K562 (cell line): ENCODE data around the gene BCORL1. TPM values are rescaled to one million over a fixed set of nuclear protein-coding genes. Genes with fewer than 3 reads are reported as not detected.
A peak's percentile ranks its signal among the peaks of the same experiment; 100 is the strongest.

Experiments
- FIP1L1 ChIP-seq: fragments of 200-400 bp; formaldehyde crosslinking; IDR thresholded peaks from 2 replicates; pipeline ENCODE4 v1.6.1; 2018; ENCODE audit warnings: mild to moderate bottlenecking, low read depth, low read length; ENCODE audit not compliant: poor library complexity, severe bottlenecking
- FOS ChIP-seq: IDR thresholded peaks from 3 replicates; pipeline ENCODE4 v1.6.1; 2011; ENCODE audit not compliant: insufficient read length; ENCODE audit errors: extremely low read depth
- JUND ChIP-seq, 2 experiments: IDR thresholded peaks; 2 replicates in 1 of 2; 3 replicates in 1 of 2; pipeline ENCODE4 v1.6.1; 2011; ENCODE audit warnings: borderline replicate concordance in 2 of 2, low read depth in 2 of 2, low read length in 2 of 2, improper control_type of control experiment in 1 of 2, missing biosample characterization in 1 of 2, missing genetic modification characterization in 1 of 2, missing genetic modification reagents in 1 of 2
- KDM2B ChIP-seq: fragments of 250-450 bp; sonication (Bioruptor Pico); IDR thresholded peaks from 2 replicates; pipeline ENCODE4 v1.8.0; 2021; ENCODE audit warnings: mild to moderate bottlenecking, moderate library complexity
- L3MBTL2 ChIP-seq: fragments of 450-650 bp; IDR thresholded peaks from 2 replicates; pipeline ENCODE4 v1.6.1; 2016; ENCODE audit warnings: mild to moderate bottlenecking, moderate library complexity
- MAFG ChIP-seq: fragments of 450-650 bp; conservative IDR thresholded peaks from 2 replicates; pipeline ENCODE4 v1.6.1; 2016; ENCODE audit warnings: missing genetic modification characterization, missing compliant biosample characterization
- MYC ChIP-seq, 2 experiments: fragments of 250-450 bp in 1 of 2; sonication (Bioruptor Pico) in 1 of 2; IDR thresholded peaks; 2 replicates each; pipeline versions ENCODE4 v1.5.1 to v1.6.1; 2012 to 2021; ENCODE audit warnings: low read depth in 2 of 2, borderline replicate concordance in 1 of 2, improper control_type of control experiment in 1 of 2, low read length in 1 of 2, mild to moderate bottlenecking in 1 of 2, moderate library complexity in 1 of 2
- MYNN ChIP-seq, 2 experiments: sonication (generic); formaldehyde crosslinking in 1 of 2; IDR thresholded peaks; 2 replicates each; pipeline versions ENCODE4 v1.5.0 to v1.6.1; 2016 to 2020; ENCODE audit warnings: antibody characterized with exemption in 1 of 2, missing genetic modification reagents in 1 of 2
- NCOA2 ChIP-seq, 2 experiments: fragments of 450-650 bp; IDR thresholded peaks; 2 replicates each; pipeline ENCODE4 v1.6.1; 2018; ENCODE audit warnings: mild to moderate bottlenecking in 2 of 2, moderate library complexity in 1 of 2; ENCODE audit not compliant: partially characterized antibody in 2 of 2
- NCOR1 ChIP-seq: fragments of 450-650 bp; IDR thresholded peaks from 2 replicates; pipeline ENCODE4 v1.6.1; 2016; ENCODE audit warnings: mild to moderate bottlenecking, moderate library complexity
- SP1 ChIP-seq: sonication (generic); formaldehyde crosslinking; IDR thresholded peaks from 2 replicates; pipeline ENCODE4 v1.8.1; 2022; ENCODE audit warnings: mild to moderate bottlenecking, missing genetic modification reagents
- U2AF2 ChIP-seq: fragments of 200-400 bp; formaldehyde crosslinking; optimal IDR thresholded peaks from 2 replicates; pipeline ENCODE3; 2017; ENCODE audit warnings: low read depth, mild to moderate bottlenecking, low read length
- ZBED1 ChIP-seq: IDR thresholded peaks from 2 replicates; pipeline ENCODE4 v1.6.1; 2014
- ZC3H8 ChIP-seq: fragments of 450-650 bp; IDR thresholded peaks from 2 replicates; pipeline ENCODE4 v1.6.1; 2017
- ZNF212 ChIP-seq: fragments of 450-650 bp; formaldehyde crosslinking; IDR thresholded peaks from 2 replicates; pipeline ENCODE4 v1.4.0; 2020; ENCODE audit warnings: mild to moderate bottlenecking
- ZNF444 ChIP-seq: fragments of 250-450 bp; sonication (Bioruptor Pico); IDR thresholded peaks from 2 replicates; pipeline ENCODE4 v1.4.0; 2020; ENCODE audit warnings: mild to moderate bottlenecking, moderate library complexity
- ZNF551 ChIP-seq: fragments of 250-450 bp; sonication (Bioruptor Pico); IDR thresholded peaks from 2 replicates; pipeline ENCODE4 v1.5.0; 2021; ENCODE audit warnings: mild to moderate bottlenecking, moderate library complexity
- ZNF589 ChIP-seq: fragments of 200-800 bp; sonication (Bioruptor generic); IDR thresholded peaks from 2 replicates; pipeline ENCODE4 v1.6.1; 2016; ENCODE audit warnings: low read depth, missing genetic modification characterization, missing compliant biosample characterization
- ZNF75A ChIP-seq: fragments of 450-650 bp; formaldehyde crosslinking; IDR thresholded peaks from 2 replicates; pipeline ENCODE4 v1.4.0; 2020; ENCODE audit warnings: mild to moderate bottlenecking
- polyA plus RNA-seq, 8 experiments: library from polyadenylated mRNA; depleted of rRNA in 4 of 8; stranded (reverse) in 5 of 8; unstranded in 3 of 8; fragments of >200 nt; fragmentation: Nextera tagmentation in 2 of 8; fragmentation: Illumina TruSeq in 1 of 8; extraction: Ambion mirVana in 2 of 8; extraction: Trizol in 1 of 8; gene quantifications; 2 replicates each; pipeline versions ENCODE4 v1.2.1 to v1.2.3, GENCODE V29; 2011 to 2014; ENCODE audit warnings: inconsistent platforms in 1 of 8, missing spikeins in 1 of 8
- total RNA-seq, 7 experiments: library from RNA; depleted of rRNA in 6 of 7; stranded (reverse); fragments of >200 nt in 6 of 7; fragmentation: Illumina TruSeq in 2 of 7; extraction: Trizol in 2 of 7; gene quantifications; 2 replicates each; pipeline versions ENCODE4 v1.2.1 to v1.2.3, GENCODE V29; 2011 to 2021; ENCODE audit warnings: low replicate concordance in 1 of 7
- TF ChIP-seq, protein P1 (sequence below), 2 experiments: fragments of 200-800 bp in 1 of 2; sonication (Bioruptor generic) in 1 of 2; sonication (generic) in 1 of 2; formaldehyde crosslinking in 1 of 2; IDR thresholded peaks in 1 of 2; conservative IDR thresholded peaks in 1 of 2; 2 replicates each; pipeline versions ENCODE4 v1.5.0 to v1.6.1; 2016 to 2020; ENCODE audit warnings: missing compliant biosample characterization in 1 of 2, missing genetic modification characterization in 1 of 2, missing genetic modification reagents in 1 of 2
- TF ChIP-seq, protein P2 (sequence below): fragments of 450-650 bp; IDR thresholded peaks from 2 replicates; pipeline ENCODE4 v1.6.1; 2016; ENCODE audit warnings: mild to moderate bottlenecking
- TF ChIP-seq, protein P3 (sequence below): fragments of 250-450 bp; sonication (Bioruptor Pico); IDR thresholded peaks from 2 replicates; pipeline ENCODE4 v1.4.0; 2020; ENCODE audit warnings: mild to moderate bottlenecking, moderate library complexity

BCORL1 gene
- total and polyA plus RNA-seq, 9 of the 15 experiments (the other 6 are each of a cell fraction or from before 2014, with no cell fraction given) = 0.48 to 29.6 (median 2.1) TPM

DNA sequence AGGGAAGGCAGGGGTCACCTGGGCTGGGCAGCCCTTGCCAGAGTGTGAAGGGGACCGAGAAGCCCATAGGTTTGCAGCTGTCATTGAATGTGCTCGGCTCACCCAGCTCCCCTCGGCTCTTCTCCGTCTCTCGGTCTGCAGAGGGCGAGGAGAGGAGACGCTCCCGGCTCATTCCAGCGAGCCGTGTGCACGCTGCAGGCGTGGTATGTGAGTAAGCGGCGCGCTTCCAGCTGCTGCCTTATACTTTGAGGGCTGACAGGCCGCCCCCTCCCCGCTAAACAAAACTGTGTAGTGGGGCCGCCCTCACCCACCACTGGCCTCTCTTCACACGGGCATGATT lies 23.0 kb upstream of the BCORL1 start (continued):
- TF ChIP-seq, protein P1, sequence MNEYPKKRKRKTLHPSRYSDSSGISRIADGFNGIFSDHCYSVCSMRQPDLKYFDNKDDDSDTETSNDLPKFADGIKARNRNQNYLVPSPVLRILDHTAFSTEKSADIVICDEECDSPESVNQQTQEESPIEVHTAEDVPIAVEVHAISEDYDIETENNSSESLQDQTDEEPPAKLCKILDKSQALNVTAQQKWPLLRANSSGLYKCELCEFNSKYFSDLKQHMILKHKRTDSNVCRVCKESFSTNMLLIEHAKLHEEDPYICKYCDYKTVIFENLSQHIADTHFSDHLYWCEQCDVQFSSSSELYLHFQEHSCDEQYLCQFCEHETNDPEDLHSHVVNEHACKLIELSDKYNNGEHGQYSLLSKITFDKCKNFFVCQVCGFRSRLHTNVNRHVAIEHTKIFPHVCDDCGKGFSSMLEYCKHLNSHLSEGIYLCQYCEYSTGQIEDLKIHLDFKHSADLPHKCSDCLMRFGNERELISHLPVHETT (CRISPR knock-in tag; conservative IDR thresholded peaks at IDR 0.05 in 1 of 2, IDR thresholded peaks at IDR 0.05 in 1 of 2) = 0 out of 4 replicates have a peak, but pooled peaks of 1 of the 2 experiments have one; percentile 30
- TF ChIP-seq SP1 (CRISPR knock-in tag) = no peak
- TF ChIP-seq JUND (IDR thresholded peaks at IDR 0.05; ENCODE audit: borderline replicate concordance, low read depth, low read length) = no peak
- no peak for TF ChIP-seq JUND (tag; IDR thresholded peaks at IDR 0.05; ENCODE audit: borderline replicate concordance, low read depth, low read length)
- TF ChIP-seq ZNF444 = no peak
- TF ChIP-seq, protein P2, sequence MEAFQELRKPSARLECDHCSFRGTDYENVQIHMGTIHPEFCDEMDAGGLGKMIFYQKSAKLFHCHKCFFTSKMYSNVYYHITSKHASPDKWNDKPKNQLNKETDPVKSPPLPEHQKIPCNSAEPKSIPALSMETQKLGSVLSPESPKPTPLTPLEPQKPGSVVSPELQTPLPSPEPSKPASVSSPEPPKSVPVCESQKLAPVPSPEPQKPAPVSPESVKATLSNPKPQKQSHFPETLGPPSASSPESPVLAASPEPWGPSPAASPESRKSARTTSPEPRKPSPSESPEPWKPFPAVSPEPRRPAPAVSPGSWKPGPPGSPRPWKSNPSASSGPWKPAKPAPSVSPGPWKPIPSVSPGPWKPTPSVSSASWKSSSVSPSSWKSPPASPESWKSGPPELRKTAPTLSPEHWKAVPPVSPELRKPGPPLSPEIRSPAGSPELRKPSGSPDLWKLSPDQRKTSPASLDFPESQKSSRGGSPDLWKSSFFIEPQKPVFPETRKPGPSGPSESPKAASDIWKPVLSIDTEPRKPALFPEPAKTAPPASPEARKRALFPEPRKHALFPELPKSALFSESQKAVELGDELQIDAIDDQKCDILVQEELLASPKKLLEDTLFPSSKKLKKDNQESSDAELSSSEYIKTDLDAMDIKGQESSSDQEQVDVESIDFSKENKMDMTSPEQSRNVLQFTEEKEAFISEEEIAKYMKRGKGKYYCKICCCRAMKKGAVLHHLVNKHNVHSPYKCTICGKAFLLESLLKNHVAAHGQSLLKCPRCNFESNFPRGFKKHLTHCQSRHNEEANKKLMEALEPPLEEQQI = no peak
- TF ChIP-seq FOS = no peak
- TF ChIP-seq ZNF551 (CRISPR knock-in tag) = no peak
- no peak for TF ChIP-seq FIP1L1
- TF ChIP-seq MYC (IDR thresholded peaks at IDR 0.05; ENCODE audit: low read depth, low read length) = 0 out of 2 replicates have a peak, but pooled peaks have one; percentile 6
- no peak for TF ChIP-seq MYC (CRISPR knock-in tag; IDR thresholded peaks at IDR 0.05; ENCODE audit: borderline replicate concordance, low read depth)
- TF ChIP-seq, protein P3, sequence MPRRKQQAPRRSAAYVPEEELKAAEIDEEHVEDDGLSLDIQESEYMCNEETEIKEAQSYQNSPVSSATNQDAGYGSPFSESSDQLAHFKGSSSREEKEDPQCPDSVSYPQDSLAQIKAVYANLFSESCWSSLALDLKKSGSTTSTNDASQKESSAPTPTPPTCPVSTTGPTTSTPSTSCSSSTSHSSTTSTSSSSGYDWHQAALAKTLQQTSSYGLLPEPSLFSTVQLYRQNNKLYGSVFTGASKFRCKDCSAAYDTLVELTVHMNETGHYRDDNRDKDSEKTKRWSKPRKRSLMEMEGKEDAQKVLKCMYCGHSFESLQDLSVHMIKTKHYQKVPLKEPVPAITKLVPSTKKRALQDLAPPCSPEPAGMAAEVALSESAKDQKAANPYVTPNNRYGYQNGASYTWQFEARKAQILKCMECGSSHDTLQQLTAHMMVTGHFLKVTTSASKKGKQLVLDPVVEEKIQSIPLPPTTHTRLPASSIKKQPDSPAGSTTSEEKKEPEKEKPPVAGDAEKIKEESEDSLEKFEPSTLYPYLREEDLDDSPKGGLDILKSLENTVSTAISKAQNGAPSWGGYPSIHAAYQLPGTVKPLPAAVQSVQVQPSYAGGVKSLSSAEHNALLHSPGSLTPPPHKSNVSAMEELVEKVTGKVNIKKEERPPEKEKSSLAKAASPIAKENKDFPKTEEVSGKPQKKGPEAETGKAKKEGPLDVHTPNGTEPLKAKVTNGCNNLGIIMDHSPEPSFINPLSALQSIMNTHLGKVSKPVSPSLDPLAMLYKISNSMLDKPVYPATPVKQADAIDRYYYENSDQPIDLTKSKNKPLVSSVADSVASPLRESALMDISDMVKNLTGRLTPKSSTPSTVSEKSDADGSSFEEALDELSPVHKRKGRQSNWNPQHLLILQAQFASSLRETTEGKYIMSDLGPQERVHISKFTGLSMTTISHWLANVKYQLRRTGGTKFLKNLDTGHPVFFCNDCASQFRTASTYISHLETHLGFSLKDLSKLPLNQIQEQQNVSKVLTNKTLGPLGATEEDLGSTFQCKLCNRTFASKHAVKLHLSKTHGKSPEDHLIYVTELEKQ (CRISPR knock-in tag) = no peak
- TF ChIP-seq ZBED1 = no peak
- TF ChIP-seq L3MBTL2 = peak; percentile 82
- TF ChIP-seq MAFG = no peak
- TF ChIP-seq ZC3H8 = no peak
- TF ChIP-seq NCOR1 = no peak
- TF ChIP-seq MYNN (IDR thresholded peaks at IDR 0.05) = no peak
- TF ChIP-seq MYNN (CRISPR knock-in tag; IDR thresholded peaks at IDR 0.05) = no peak
- TF ChIP-seq ZNF589 (CRISPR knock-in tag) = 0 out of 2 replicates have a peak, but pooled peaks have one; percentile 23
- TF ChIP-seq U2AF2 = no peak
- no peak for TF ChIP-seq ZNF212
- TF ChIP-seq NCOA2 (IDR thresholded peaks at IDR 0.05; ENCODE audit: partially characterized antibody in 2 of 2) = no peak
- no peak for TF ChIP-seq ZNF75A
- TF ChIP-seq KDM2B (CRISPR knock-in tag) = no peak
